Esophagus squamous epithelium (tissue), 4 donors: Measurements from ENCODE around the gene ERP29.

Experiments
- CTCF ChIP-seq, 6 experiments: fragments of 450-650 bp in 4 of 6; fragments of 200-600 bp in 2 of 6; sonication (generic) in 2 of 6; IDR thresholded peaks; one replicate each; pipeline ENCODE4 v1.5.1; 2016 to 2019; ENCODE audit warnings: antibody characterized with exemption in 6 of 6, mild to moderate bottlenecking in 4 of 6, moderate library complexity in 4 of 6
- POLR2A ChIP-seq, 4 donors: fragments of 450-650 bp; IDR thresholded peaks; one replicate each; pipeline ENCODE4 v1.6.1; 2017; ENCODE audit warnings: antibody characterized with exemption in 4 of 4, mild to moderate bottlenecking in 4 of 4, moderate library complexity in 3 of 4

- no peak for TF ChIP-seq CTCF (IDR thresholded peaks at IDR 0.05)
- no peak for TF ChIP-seq POLR2A (IDR thresholded peaks at IDR 0.05)
Observed at GRCh38 chr12:111984820-111985219, 28.4 kb upstream of the ERP29 start.
